Lung (tissue), 12 donors: ENCODE measurements around the gene NLRP9. TPM values are rescaled to one million over a fixed set of nuclear protein-coding genes. Genes with fewer than 3 reads are reported as not detected.
"Not testable (repeated sequence)": the region's sequence is repeated elsewhere in the genome, so short reads cannot be mapped to it uniquely, and the experiment has no call there.

Experiments used
- ATAC-seq: fragments of 200-7000 bp; cut with Tn5 transposase; one replicate; pipeline ENCODE4 v1.9.1; 2020; ENCODE audit warnings: moderate number of reproducible peaks; ENCODE audit not compliant: insufficient read depth, low FRiP score
- DNase-seq, 3 donors: peaks; one replicate each; pipeline ENCODE4 v3.0.0-alpha.2; 2013 to 2017
- H3K27ac ChIP-seq, 2 donors: one replicate each; pipeline ENCODE4 v1.5.1; 2013; ENCODE audit warnings: mild to moderate bottlenecking in 2 of 2, moderate library complexity in 2 of 2, control low read depth in 1 of 2, inconsistent platforms in 1 of 2, low read depth in 1 of 2, low read length in 1 of 2
- H3K27me3 ChIP-seq, 3 donors: one replicate each; pipeline ENCODE4 v1.5.1; 2013; ENCODE audit warnings: low read length in 2 of 3; ENCODE audit not compliant: control insufficient read depth in 3 of 3, insufficient read depth in 3 of 3
- H3K36me3 ChIP-seq, 4 donors: one replicate each; pipeline ENCODE4 v1.5.1; 2013; ENCODE audit warnings: low read length in 4 of 4, mild to moderate bottlenecking in 1 of 4, moderate library complexity in 1 of 4; ENCODE audit not compliant: control insufficient read depth in 4 of 4, insufficient read depth in 4 of 4
- H3K4me1 ChIP-seq, 5 donors: one replicate each; pipeline ENCODE4 v1.5.1; 2013; ENCODE audit warnings: low read length in 5 of 5, mild to moderate bottlenecking in 2 of 5, moderate library complexity in 1 of 5; ENCODE audit not compliant: control insufficient read depth in 5 of 5, insufficient read depth in 5 of 5
- H3K4me3 ChIP-seq: one replicate; pipeline ENCODE4 v1.5.1; 2013; ENCODE audit warnings: mild to moderate bottlenecking, control low read depth, moderate library complexity
- H3K9ac ChIP-seq, 2 donors: one replicate each; pipeline ENCODE4 v1.5.1; 2013; ENCODE audit warnings: low read length in 2 of 2, control low read depth in 1 of 2; ENCODE audit not compliant: insufficient read depth in 1 of 2
- H3K9me3 ChIP-seq, 4 donors: one replicate each; pipeline ENCODE4 v1.5.1; 2013; ENCODE audit warnings: low read length in 3 of 4, mild to moderate bottlenecking in 1 of 4, moderate library complexity in 1 of 4; ENCODE audit not compliant: control insufficient read depth in 4 of 4, insufficient read depth in 3 of 4
- WGBS, 2 donors: extraction: QIAGEN DNeasy Blood & Tissue Kit; methylation state at CpG; one replicate each; pipeline ENCODE4 v1.1.7; 2013; 5-methylcytosine and 5-hydroxymethylcytosine counted together
- polyA plus RNA-seq, 2 donors: library from polyadenylated mRNA; stranded (reverse); fragments of 200-250 nt; gene quantifications; one replicate each; pipeline ENCODE4 v1.2.1, GENCODE V29; 2013
- total RNA-seq, 2 donors: library from RNA; depleted of rRNA in 1 of 2; stranded (reverse); fragments of >200 nt in 1 of 2; gene quantifications; one replicate each; pipeline ENCODE4 v1.2.1, GENCODE V29; 2014 to 2021
- TF ChIP-seq, protein P1 (sequence below): IDR thresholded peaks from 2 replicates; pipeline ENCODE4 v1.5.1; 2012; ENCODE audit warnings: mild to moderate bottlenecking; ENCODE audit errors: control extremely low read depth, extremely low read depth
- donor health status: control.
- donor health status: control.
- donor health status: Bipolar disorder and iron deficiency.
- donor health status: healthy.
- donor health status: DM: yes; HTN: yes; CAD: no.

NLRP9 gene
- total and polyA plus RNA-seq, 4 donors, result not detected

DNA sequence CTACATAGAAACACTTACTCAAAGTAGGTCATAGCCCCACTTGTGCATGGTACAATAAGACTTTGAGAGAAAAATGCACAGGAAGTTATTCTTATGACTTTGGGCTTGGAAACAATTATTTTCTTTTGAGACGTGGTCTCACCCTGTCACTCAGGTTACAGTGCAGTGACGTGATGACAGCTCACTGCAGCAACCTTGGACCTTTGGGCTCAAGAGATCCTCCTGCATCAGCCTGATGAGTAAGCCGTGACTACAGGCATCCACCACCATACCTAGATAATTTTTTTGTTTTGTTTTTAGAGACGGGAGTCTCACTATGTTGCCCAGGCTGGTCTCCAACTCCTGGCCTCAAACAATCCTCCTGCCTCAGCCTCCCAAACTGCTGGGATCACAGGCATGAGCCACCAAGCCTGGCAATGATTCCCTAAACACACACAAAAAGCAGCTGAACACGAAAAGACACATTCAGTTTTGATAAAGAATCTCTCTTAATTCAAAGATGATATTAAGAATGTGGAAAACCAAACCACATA is 17.9 kb downstream of the NLRP9 start:
- H3K9ac ChIP-seq, result no peak overlapping the region
- H3K4me3 ChIP-seq, result no peak overlapping the region
- peaks cover 0 to 7% (median 0%) of the 10 kb centered on the region in 3 donors for H3K27me3 ChIP-seq
- DNase-seq (no peak), ATAC-seq (no peak)
- H3K27ac ChIP-seq, result no peak overlapping the region
- H3K36me3 ChIP-seq, result no peaks in the 10 kb centered on the region
- H3K9me3 ChIP-seq, result peaks cover 0 to 10% (median 3%) of the 10 kb centered on the region in 4 donors
- WGBS, 2 donors, result 72 to 74% methylated on average over 5 of the region's 5 CpGs
- no peaks in the 10 kb centered on the region for H3K4me1 ChIP-seq
- TF ChIP-seq, protein P1, sequence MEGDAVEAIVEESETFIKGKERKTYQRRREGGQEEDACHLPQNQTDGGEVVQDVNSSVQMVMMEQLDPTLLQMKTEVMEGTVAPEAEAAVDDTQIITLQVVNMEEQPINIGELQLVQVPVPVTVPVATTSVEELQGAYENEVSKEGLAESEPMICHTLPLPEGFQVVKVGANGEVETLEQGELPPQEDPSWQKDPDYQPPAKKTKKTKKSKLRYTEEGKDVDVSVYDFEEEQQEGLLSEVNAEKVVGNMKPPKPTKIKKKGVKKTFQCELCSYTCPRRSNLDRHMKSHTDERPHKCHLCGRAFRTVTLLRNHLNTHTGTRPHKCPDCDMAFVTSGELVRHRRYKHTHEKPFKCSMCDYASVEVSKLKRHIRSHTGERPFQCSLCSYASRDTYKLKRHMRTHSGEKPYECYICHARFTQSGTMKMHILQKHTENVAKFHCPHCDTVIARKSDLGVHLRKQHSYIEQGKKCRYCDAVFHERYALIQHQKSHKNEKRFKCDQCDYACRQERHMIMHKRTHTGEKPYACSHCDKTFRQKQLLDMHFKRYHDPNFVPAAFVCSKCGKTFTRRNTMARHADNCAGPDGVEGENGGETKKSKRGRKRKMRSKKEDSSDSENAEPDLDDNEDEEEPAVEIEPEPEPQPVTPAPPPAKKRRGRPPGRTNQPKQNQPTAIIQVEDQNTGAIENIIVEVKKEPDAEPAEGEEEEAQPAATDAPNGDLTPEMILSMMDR, result no peak

DNA sequence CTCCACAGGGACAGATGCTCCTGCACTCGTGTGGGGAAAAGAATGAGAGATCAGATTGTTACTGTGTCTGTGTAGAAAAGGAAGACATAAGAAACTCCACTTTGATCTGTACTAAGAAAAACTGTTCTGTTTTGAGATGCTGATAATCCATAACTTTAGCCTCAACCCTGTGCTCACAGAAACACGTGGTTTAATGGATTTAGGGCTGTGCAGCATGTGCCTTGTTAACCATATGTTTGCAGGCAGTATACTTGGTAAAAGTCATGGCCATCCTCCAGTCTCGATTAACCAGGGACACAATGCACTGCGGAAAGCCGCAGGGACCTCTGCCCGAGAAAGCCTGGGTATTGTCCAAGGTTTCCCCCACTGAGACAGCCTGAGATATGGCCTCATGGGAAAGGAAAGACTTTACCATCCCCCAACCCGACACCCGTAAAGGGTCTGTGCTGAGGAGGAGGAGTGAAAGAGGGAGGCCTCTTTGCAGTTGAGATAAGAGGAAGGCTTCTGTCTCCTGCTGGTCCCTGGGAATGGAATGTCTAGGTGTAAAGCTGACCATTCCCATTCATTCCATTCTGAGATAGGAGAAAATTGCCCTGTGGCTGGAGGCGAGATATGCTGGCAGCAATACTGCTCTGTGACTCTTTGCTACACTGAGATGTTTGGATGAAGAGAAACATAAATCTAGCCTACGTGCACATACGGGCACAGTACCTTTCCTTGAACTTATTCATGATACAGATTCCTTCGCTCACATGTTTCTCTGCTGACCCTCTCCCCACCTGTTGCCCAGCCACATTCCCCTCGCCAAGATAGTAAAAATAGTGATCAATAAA is 20.1 kb downstream of the NLRP9 start:
- H3K36me3 ChIP-seq, H3K9ac ChIP-seq, ATAC-seq, H3K4me1 ChIP-seq, H3K27me3 ChIP-seq, H3K27ac ChIP-seq, H3K4me3 ChIP-seq, DNase-seq: not testable (repeated sequence)
- 37 to 62% methylated on average over 13 of the region's 13 CpGs for WGBS, 2 donors
- H3K9me3 ChIP-seq, result peaks cover 0 to 10% (median 3%) of the 10 kb centered on the region in 4 donors

DNA sequence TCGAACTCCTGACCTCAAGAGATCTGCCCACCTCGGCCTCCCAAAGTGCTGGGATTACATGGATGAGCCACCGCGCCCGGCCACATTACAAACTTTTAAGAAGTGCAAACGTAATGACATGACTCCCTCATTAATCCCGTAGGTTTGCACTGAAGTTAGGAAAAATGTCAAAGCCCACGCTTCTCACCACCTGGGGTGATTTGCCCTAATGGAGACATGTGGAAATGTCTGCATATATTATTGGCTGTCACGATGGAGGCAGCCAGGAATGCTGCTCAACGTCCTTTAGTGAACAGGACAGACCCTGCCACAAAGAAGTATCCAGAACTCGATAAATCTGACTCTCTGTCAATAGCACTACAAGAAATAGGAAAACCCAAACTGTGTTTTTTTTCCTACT is 21.0 kb downstream of the NLRP9 start:
- Histone ChIP-seq H3K4me1 (no peaks in the 10 kb centered on the region), H3K27ac (no peak overlapping the region), H3K4me3 (no peak overlapping the region), H3K9me3 (peaks cover 0 to 10% (median 3%) of the 10 kb centered on the region in 4 donors), H3K27me3 (peaks cover 0 to 7% (median 0%) of the 10 kb centered on the region in 3 donors), H3K9ac (no peak overlapping the region), H3K36me3 (no peaks in the 10 kb centered on the region)
- ATAC-seq (no peak), DNase-seq (no peak)
- 70 to 83% methylated on average over 11 of the region's 11 CpGs for WGBS, 2 donors
- TF ChIP-seq, protein P1, result no peak

DNA sequence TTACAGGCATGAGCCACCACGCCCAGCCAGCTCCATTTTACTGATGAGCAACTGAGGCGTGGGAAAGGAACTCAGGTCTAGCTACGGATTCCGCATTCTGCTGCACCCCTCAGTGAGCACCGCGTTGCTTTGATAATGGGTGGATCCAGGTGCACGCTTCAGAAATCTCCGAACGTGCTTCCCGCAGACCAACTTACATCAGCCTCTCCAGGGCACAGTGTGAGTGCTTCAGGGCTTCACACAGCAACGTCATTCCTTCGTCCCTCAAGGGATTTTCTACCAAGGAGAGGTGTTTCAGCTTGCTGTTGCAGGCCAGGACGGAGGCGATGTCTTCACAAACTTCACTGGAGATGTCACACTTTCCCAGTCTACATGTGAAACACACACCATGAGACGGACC is 21.7 kb downstream of the NLRP9 start:
- H3K9me3 ChIP-seq, result peaks cover 0 to 6% (median 1%) of the 10 kb centered on the region in 4 donors
- TF ChIP-seq, protein P1, result no peak
- no peak for DNase-seq
- no peaks in the 10 kb centered on the region for H3K4me1 ChIP-seq
- H3K36me3 ChIP-seq, result no peaks in the 10 kb centered on the region
- peaks cover 0 to 7% (median 0%) of the 10 kb centered on the region in 3 donors for H3K27me3 ChIP-seq
- ATAC-seq, result no peak
- WGBS, 2 donors, result 85 to 92% methylated on average over 15 of the region's 15 CpGs
- H3K9ac ChIP-seq, result no peak overlapping the region
- H3K27ac ChIP-seq, result no peak overlapping the region
- H3K4me3 ChIP-seq, result no peak overlapping the region
